Nasal cavity respiratory epithelium epithelial cell of viscerocranial mucosa (primary cell): ENCODE measurements around the gene KNL1. TPM values are rescaled to one million over a fixed set of nuclear protein-coding genes. Genes with fewer than 3 reads are reported as not detected.

Experiments
- total RNA-seq: library from RNA; depleted of rRNA; stranded (reverse); fragments of >200 nt; gene quantifications from 2 replicates; pipeline ENCODE4 v1.2.3, GENCODE V29; 2014

The KNL1 gene, protein sequence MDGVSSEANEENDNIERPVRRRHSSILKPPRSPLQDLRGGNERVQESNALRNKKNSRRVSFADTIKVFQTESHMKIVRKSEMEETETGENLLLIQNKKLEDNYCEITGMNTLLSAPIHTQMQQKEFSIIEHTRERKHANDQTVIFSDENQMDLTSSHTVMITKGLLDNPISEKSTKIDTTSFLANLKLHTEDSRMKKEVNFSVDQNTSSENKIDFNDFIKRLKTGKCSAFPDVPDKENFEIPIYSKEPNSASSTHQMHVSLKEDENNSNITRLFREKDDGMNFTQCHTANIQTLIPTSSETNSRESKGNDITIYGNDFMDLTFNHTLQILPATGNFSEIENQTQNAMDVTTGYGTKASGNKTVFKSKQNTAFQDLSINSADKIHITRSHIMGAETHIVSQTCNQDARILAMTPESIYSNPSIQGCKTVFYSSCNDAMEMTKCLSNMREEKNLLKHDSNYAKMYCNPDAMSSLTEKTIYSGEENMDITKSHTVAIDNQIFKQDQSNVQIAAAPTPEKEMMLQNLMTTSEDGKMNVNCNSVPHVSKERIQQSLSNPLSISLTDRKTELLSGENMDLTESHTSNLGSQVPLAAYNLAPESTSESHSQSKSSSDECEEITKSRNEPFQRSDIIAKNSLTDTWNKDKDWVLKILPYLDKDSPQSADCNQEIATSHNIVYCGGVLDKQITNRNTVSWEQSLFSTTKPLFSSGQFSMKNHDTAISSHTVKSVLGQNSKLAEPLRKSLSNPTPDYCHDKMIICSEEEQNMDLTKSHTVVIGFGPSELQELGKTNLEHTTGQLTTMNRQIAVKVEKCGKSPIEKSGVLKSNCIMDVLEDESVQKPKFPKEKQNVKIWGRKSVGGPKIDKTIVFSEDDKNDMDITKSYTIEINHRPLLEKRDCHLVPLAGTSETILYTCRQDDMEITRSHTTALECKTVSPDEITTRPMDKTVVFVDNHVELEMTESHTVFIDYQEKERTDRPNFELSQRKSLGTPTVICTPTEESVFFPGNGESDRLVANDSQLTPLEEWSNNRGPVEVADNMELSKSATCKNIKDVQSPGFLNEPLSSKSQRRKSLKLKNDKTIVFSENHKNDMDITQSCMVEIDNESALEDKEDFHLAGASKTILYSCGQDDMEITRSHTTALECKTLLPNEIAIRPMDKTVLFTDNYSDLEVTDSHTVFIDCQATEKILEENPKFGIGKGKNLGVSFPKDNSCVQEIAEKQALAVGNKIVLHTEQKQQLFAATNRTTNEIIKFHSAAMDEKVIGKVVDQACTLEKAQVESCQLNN (N-terminal part only)
- total RNA-seq = 0.36 and 0.68 TPM in 2 replicates

DNA sequence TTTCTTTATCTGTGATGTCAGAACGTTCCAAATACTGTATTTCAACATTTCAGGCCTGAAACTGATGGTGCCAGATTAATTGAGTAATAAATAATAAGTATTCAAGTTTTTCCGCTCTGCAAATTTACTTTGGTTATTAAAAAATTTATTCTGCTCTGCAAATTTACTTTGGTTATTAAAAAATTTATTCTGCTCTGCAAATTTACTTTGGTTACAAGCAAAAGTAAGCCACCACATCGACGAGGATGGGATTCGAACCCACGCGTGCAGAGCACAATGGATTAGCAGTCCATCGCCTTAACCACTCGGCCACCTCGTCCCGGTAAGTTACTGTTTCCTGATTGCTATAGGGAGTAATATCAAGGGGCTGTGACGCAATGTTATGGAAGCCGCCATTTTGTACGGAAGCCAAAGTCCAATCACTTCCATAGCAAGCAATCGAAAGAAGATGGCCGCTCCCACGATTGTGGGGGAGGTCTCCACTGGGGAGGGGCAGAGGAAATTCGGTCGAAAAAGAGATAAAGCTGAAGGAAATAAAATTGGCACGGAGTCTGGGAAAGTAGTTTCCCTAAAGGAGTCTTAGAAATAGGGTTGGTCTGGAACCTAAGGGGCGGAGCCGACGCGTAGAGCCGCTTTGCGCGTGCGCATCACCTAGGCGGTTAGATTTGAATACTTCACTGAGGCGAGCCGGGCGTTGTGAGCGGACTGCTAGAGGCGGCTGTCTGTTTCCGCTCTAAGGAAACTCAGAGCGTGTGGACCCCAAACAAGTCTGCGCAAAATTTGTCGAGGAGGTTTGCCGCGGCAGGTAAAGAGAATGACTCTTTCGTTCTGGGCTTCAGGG, at the start of gene KNL1:
TSS of gene KNL1 (plus strand) at position 662 of the 841 bp plus-strand sequence. CDS start 8,683 bp downstream, outside the sequence.

DNA sequence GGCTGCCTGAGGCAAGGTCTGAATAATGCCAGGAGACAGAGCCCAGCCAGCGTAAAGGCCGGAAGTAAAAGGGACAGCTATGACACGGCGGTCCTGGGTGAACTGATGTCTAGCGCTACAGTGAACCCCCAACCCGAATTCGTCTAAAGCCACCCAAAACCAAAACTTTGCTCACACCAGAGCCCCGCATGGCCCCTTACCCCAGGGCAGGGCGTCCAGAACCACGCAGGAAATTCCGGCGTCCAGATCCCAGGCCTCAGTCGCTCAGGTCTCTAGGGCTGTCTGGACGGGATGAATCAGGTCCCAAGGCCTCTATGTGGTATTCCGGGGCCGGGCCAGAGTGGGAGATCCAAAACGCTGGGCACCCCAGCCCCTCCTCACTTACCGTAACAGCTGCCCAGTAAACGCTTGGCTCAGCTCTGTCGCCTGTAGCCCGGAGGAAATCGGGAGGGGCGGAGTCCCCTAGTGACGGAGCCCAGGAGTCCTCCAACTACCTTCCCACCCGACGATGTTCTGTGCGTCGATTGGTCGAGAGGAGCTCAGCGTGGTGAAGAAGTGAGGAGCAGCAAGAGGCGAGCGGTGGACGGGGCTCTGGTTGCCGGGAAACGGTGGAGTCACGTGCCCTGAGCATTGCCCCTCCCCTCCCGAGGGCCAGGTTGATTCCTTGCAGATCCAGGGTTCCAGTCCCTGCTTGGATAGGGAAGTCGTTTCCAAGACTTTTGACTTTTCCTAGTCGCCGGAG, 29.3 kb upstream of the KNL1 start, which contains the start of gene CCDC32:
TSS of gene CCDC32 (minus strand) at position 452 of the 742 bp plus-strand sequence. CDS start 2,027 bp downstream, outside the sequence.

DNA sequence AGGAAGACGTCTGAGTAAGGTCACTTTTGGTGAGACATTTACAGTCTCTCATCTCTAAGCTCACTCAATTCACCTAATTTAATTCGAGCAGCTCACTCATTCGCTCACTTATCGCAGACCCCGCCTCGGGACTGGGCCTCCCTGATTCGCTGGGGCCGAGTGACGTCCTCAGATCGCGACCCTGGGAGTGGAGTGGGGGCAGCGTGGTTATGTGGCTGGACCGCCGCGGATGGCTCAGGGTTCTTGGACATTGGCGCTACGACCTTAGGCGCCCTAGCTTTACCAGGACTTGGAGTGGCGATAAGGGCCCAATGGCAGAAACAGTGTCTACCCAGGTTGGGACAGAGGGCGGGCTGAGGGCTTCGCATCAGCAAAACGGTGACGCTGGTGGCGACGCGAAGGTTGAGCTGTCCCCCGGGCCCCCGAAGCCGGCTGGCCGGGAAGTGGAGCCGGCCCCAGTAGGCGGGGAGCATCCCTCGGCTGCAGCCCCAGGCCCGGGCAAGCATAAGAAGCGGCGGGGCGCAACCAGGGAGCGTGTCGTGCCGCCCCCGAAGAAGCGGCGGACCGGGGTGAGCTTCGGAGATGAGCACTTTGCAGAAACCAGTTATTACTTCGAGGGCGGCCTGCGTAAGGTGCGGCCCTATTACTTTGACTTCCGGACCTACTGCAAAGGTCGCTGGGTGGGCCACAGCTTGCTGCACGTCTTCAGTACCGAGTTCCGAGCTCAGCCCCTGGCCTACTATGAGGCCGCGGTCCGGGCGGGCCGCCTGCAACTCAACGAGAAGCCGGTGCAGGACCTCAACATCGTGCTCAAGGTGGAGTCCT, 24.7 kb upstream of the KNL1 start, which contains the start of gene RPUSD2:
TSS of gene RPUSD2 (plus strand) at position 171 of the 825 bp plus-strand sequence. CDS start at position 210, 39 bp downstream.

DNA sequence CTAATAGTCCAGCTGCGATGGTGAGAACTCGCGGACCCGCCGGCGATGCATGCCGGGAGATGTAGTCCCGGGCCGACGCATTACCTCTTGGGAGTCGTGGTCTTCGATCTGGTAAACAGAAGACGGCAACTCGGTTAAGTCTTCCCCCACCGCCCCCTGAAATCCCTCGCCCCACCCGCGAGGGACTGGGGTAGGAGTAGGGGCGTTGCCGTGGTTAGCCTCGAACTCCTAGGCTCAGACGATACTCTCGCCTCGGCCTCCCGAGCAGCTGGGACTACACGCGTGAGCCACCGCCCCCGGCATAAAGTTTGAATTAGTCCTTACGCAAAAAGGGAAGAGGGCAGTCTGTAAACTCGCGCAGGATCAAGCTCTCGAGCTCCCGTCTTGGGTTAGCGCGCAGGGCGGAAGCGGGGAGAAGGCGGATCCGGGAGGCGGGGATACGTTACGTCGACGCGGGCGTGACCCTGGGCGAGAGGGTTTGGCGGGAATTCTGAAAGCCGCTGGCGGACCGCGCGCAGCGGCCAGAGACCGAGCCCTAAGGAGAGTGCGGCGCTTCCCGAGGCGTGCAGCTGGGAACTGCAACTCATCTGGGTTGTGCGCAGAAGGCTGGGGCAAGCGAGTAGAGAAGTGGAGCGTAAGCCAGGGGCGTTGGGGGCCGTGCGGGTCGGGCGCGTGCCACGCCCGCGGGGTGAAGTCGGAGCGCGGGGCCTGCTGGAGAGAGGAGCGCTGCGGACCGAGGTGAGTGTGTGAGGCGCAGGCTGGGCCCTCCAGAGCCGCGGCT, 100.8 kb downstream of the KNL1 start, which contains the start of gene RAD51:
TSS of gene RAD51 (plus strand) at position 487 of the 781 bp plus-strand sequence. CDS start 3,585 bp downstream, outside the sequence.

Other genes starting within 250 kb of the KNL1 start
- gene PHGR1, start 243.2 kb upstream of the KNL1 start, total RNA-seq = not detected in 2 replicates
- gene DISP2, start 236.0 kb upstream of the KNL1 start, total RNA-seq = under 0.01 and 0.21 TPM in 2 replicates
- 30.6 and 35.9 TPM in 2 replicates for gene KNSTRN, start 211.5 kb upstream of the KNL1 start, total RNA-seq
- gene IVD, start 188.5 kb upstream of the KNL1 start, total RNA-seq = 21.5 and 21.9 TPM in 2 replicates
- gene BAHD1, start 153.3 kb upstream of the KNL1 start, total RNA-seq = 5.5 and 10.0 TPM in 2 replicates
- gene CHST14, start 123.3 kb upstream of the KNL1 start, total RNA-seq = 1.4 and 4.3 TPM in 2 replicates
- gene CCDC32, start 29.2 kb upstream of the KNL1 start, total RNA-seq = 11.3 and 11.6 TPM in 2 replicates
- 15.4 and 16.0 TPM in 2 replicates for gene RPUSD2, start 24.9 kb upstream of the KNL1 start, total RNA-seq
- gene RAD51, start 100.9 kb downstream of the KNL1 start, total RNA-seq = 0.28 and 0.34 TPM in 2 replicates
- gene RMDN3, start 161.0 kb downstream of the KNL1 start, total RNA-seq = 22.2 and 27.6 TPM in 2 replicates
- gene GCHFR, start 169.8 kb downstream of the KNL1 start, total RNA-seq = 4.3 and 15.7 TPM in 2 replicates
- 1.1 and 1.7 TPM in 2 replicates for gene C15orf62, start 175.7 kb downstream of the KNL1 start, total RNA-seq
- 18.8 and 30.3 TPM in 2 replicates for gene ZFYVE19, start 212.8 kb downstream of the KNL1 start, total RNA-seq
- 25.8 and 27.0 TPM in 2 replicates for gene DNAJC17, start 213.2 kb downstream of the KNL1 start, total RNA-seq
- gene PPP1R14D, start 234.5 kb downstream of the KNL1 start, total RNA-seq = not detected in 2 replicates
- 196 and 485 TPM in 2 replicates for gene SPINT1, start 249.8 kb downstream of the KNL1 start, total RNA-seq